ENCODE data around the gene UTS2R.

- TF ChIP-seq CTCF (IDR thresholded peaks at IDR 0.05) (no peak), POLR2A (IDR thresholded peaks at IDR 0.05) (no peak)
Observed at GRCh38 chr17:82388922-82389283, 17.3 kb downstream of the UTS2R start.

All from body of pancreas (tissue), 4 donors.